ENCODE results near the gene KMT2B.

Gene KMT2B

GRCh38 chr19:35739275-35740107 is 21.7 kb downstream of the KMT2B start:
- Mint-ChIP-seq H3K27ac (no peak overlapping the region), H3K4me3 (peak overlapping the region; percentile 95), H3K27me3 (no peaks in the 10 kb centered on the region), H3K36me3 (ENCODE audit: low read depth) (peaks cover 43% of the 10 kb centered on the region), H3K4me1 (ENCODE audit: low read depth) (peaks cover 39% of the 10 kb centered on the region), H3K9me3 (no peaks in the 10 kb centered on the region)

GRCh38 chr19:35740108-35740422 is 22.3 kb downstream of the KMT2B start:
- no peaks in the 10 kb centered on the region for H3K27me3 Mint-ChIP-seq
- H3K4me1 Mint-ChIP-seq (ENCODE audit: low read depth): peaks cover 41% of the 10 kb centered on the region
- peaks cover 37% of the 10 kb centered on the region for H3K36me3 Mint-ChIP-seq (ENCODE audit: low read depth)
- no peaks in the 10 kb centered on the region for H3K9me3 Mint-ChIP-seq
- peak overlapping the region; percentile 91 for H3K27ac Mint-ChIP-seq
- H3K4me3 Mint-ChIP-seq: peak overlapping the region; percentile 95

GRCh38 chr19:35740423-35741202 is 22.8 kb downstream of the KMT2B start:
- peaks cover 33% of the 10 kb centered on the region for H3K36me3 Mint-ChIP-seq (ENCODE audit: low read depth)
- H3K4me3 Mint-ChIP-seq: peak overlapping the region; percentile 95
- H3K27ac Mint-ChIP-seq: peak overlapping the region; percentile 91
- peaks cover 43% of the 10 kb centered on the region for H3K4me1 Mint-ChIP-seq (ENCODE audit: low read depth)
- no peaks in the 10 kb centered on the region for H3K27me3 Mint-ChIP-seq
- no peaks in the 10 kb centered on the region for H3K9me3 Mint-ChIP-seq

- Mint-ChIP-seq H3K9me3 (no peaks in the 10 kb centered on the region), H3K27me3 (no peaks in the 10 kb centered on the region), H3K4me1 (ENCODE audit: low read depth) (peaks cover 47% of the 10 kb centered on the region), H3K36me3 (ENCODE audit: low read depth) (peaks cover 30% of the 10 kb centered on the region), H3K4me3 (peak overlapping the region; percentile 95), H3K27ac (peak overlapping the region; percentile 91)
Measured at GRCh38 chr19:35741203-35741515, 23.4 kb downstream of the KMT2B start.

GRCh38 chr19:35742121-35742724 is 24.4 kb downstream of the KMT2B start, which contains the start of gene IGFLR1:
Gene IGFLR1, minus strand, starts transcription at chr19:35742452. Its CDS starts 1,272 bp downstream, at chr19:35741180.
- no peaks in the 10 kb centered on the region for H3K27me3 Mint-ChIP-seq
- peak within 1 kb of the TSS; percentile 95 for H3K4me3 Mint-ChIP-seq
- H3K27ac Mint-ChIP-seq: peak within 1 kb of the TSS; percentile 97
- H3K36me3 Mint-ChIP-seq (ENCODE audit: low read depth): peaks cover 24% of the 10 kb centered on the region
- peaks cover 52% of the 10 kb centered on the region for H3K4me1 Mint-ChIP-seq (ENCODE audit: low read depth)
- H3K9me3 Mint-ChIP-seq: no peaks in the 10 kb centered on the region

- H3K27ac Mint-ChIP-seq: peak overlapping the region; percentile 100
- H3K9me3 Mint-ChIP-seq: no peaks in the 10 kb centered on the region
- peaks cover 17% of the 10 kb centered on the region for H3K36me3 Mint-ChIP-seq (ENCODE audit: low read depth)
- H3K27me3 Mint-ChIP-seq: no peaks in the 10 kb centered on the region
- peaks cover 59% of the 10 kb centered on the region for H3K4me1 Mint-ChIP-seq (ENCODE audit: low read depth)
- peak overlapping the region; percentile 95 for H3K4me3 Mint-ChIP-seq
Measured at GRCh38 chr19:35743640-35744429, 26.0 kb downstream of the KMT2B start.

- Mint-ChIP-seq H3K4me1 (ENCODE audit: low read depth) (peaks cover 66% of the 10 kb centered on the region), H3K9me3 (no peaks in the 10 kb centered on the region)
Measured at GRCh38 chr19:35744430-35745327, 26.9 kb downstream of the KMT2B start.

GRCh38 chr19:35745328-35746086 is 27.7 kb downstream of the KMT2B start, which contains the start of the genes PSENEN and U2AF1L4:
Gene PSENEN, plus strand, starts transcription at chr19:35745651. Its CDS starts 280 bp downstream, at chr19:35745931.
Gene U2AF1L4, minus strand, starts transcription at chr19:35745418. Its CDS starts 27 bp downstream, at chr19:35745391.
- peaks cover 72% of the 10 kb centered on the region for H3K4me1 Mint-ChIP-seq (ENCODE audit: low read depth)
- no peaks in the 10 kb centered on the region for H3K9me3 Mint-ChIP-seq
- peaks cover 15% of the 10 kb centered on the region for H3K36me3 Mint-ChIP-seq (ENCODE audit: low read depth)
- no peaks in the 10 kb centered on the region for H3K27me3 Mint-ChIP-seq
- H3K4me3 Mint-ChIP-seq: peak within 1 kb of the TSS; percentile 95
- peak within 1 kb of the TSS; percentile 100 for H3K27ac Mint-ChIP-seq

More at GRCh38 chr19:35744430-35745327, 26.9 kb downstream of the KMT2B start:
- H3K27ac Mint-ChIP-seq: peak overlapping the region; percentile 100
- no peaks in the 10 kb centered on the region for H3K27me3 Mint-ChIP-seq
- H3K36me3 Mint-ChIP-seq (ENCODE audit: low read depth): peaks cover 15% of the 10 kb centered on the region
- H3K4me3 Mint-ChIP-seq: peak overlapping the region; percentile 95

GRCh38 chr19:35746087-35746462 is 28.3 kb downstream of the KMT2B start:
- H3K4me3 Mint-ChIP-seq: peak overlapping the region; percentile 95
- no peaks in the 10 kb centered on the region for H3K27me3 Mint-ChIP-seq
- peaks cover 72% of the 10 kb centered on the region for H3K4me1 Mint-ChIP-seq (ENCODE audit: low read depth)
- peaks cover 13% of the 10 kb centered on the region for H3K36me3 Mint-ChIP-seq (ENCODE audit: low read depth)
- H3K9me3 Mint-ChIP-seq: no peaks in the 10 kb centered on the region
- H3K27ac Mint-ChIP-seq: peak overlapping the region; percentile 100

GRCh38 chr19:35746531-35746930 is 28.7 kb downstream of the KMT2B start:
- Mint-ChIP-seq H3K27me3 (no peaks in the 10 kb centered on the region), H3K9me3 (no peaks in the 10 kb centered on the region), H3K4me1 (ENCODE audit: low read depth) (peaks cover 72% of the 10 kb centered on the region)

GRCh38 chr19:35748106-35749020 is 30.6 kb downstream of the KMT2B start, which contains the start of gene LIN37:
Gene LIN37, plus strand, starts transcription at chr19:35748576. Its CDS starts 149 bp downstream, at chr19:35748725.
- H3K9me3 Mint-ChIP-seq: no peaks in the 10 kb centered on the region
- H3K27ac Mint-ChIP-seq: peak within 1 kb of the TSS; percentile 93
- H3K4me1 Mint-ChIP-seq (ENCODE audit: low read depth): peaks cover 58% of the 10 kb centered on the region
- peak within 1 kb of the TSS; percentile 98 for H3K4me3 Mint-ChIP-seq
- H3K36me3 Mint-ChIP-seq (ENCODE audit: low read depth): peaks cover 8% of the 10 kb centered on the region
- no peaks in the 10 kb centered on the region for H3K27me3 Mint-ChIP-seq

More at GRCh38 chr19:35746531-35746930, 28.7 kb downstream of the KMT2B start:
- peak overlapping the region; percentile 100 for H3K27ac Mint-ChIP-seq
- H3K36me3 Mint-ChIP-seq (ENCODE audit: low read depth): peaks cover 12% of the 10 kb centered on the region
- H3K4me3 Mint-ChIP-seq: peak overlapping the region; percentile 95

- Mint-ChIP-seq H3K27me3 (no peaks in the 10 kb centered on the region), H3K4me1 (ENCODE audit: low read depth) (peaks cover 44% of the 10 kb centered on the region), H3K9me3 (no peaks in the 10 kb centered on the region), H3K4me3 (no peak overlapping the region), H3K36me3 (ENCODE audit: low read depth) (peaks cover 8% of the 10 kb centered on the region), H3K27ac (no peak overlapping the region)
Measured at GRCh38 chr19:35750167-35750566, 32.4 kb downstream of the KMT2B start.

Data from stimulated activated naive CD8-positive, alpha-beta T cell treated with anti-CD3 and anti-CD28 coated beads, Interleukin-15, Interleukin-2, amounts not matched to agents 100 ng/mL and 50 ng/mL, for 24 hours (primary cell).